NT2/D1 (cell line): Measurements from ENCODE around the gene EPHA5.

ENCODE experiments used
- SUZ12 ChIP-seq: IDR thresholded peaks from 2 replicates; pipeline ENCODE4 v1.6.1; 2011; ENCODE audit not compliant: insufficient read length, insufficient read depth; ENCODE audit errors: extremely low read depth
- YY1 ChIP-seq: IDR thresholded peaks from 2 replicates; pipeline ENCODE4 v1.6.1; 2011; ENCODE audit not compliant: insufficient read length, insufficient read depth
- ZNF274 ChIP-seq: IDR thresholded peaks from 2 replicates; pipeline ENCODE4 v1.6.1; 2011; ENCODE audit warnings: mild to moderate bottlenecking, low read depth, low read length

- TF ChIP-seq YY1 = no peak
- TF ChIP-seq SUZ12 = no peak
- TF ChIP-seq ZNF274 = no peak
Observed at GRCh38 chr4:65392488-65392887, 277.8 kb downstream of the EPHA5 start.
